Stimulated activated CD8-positive, alpha-beta memory T cell treated with anti-CD3 and anti-CD28 coated beads, Interleukin-12 subunit alpha, Interleukin-12 subunit beta, amount 100 ng/mL, for 1 hour (primary cell): ENCODE measurements around the gene TRERF1.

ENCODE experiments used
- DNase-seq: peaks from one replicate; pipeline ENCODE4 v3.0.0-alpha.2; 2020; ENCODE audit warnings: low read depth

TRERF1 gene

GRCh38 chr6:42426191-42426590, 25.5 kb downstream of the TRERF1 start:
- DNase-seq, result no peak

- no peak for DNase-seq
These were observed 26.7 kb downstream of the TRERF1 start for GRCh38 chr6:42424906-42425474.

- DNase-seq, result no peak
These were observed 28.5 kb downstream of the TRERF1 start for GRCh38 chr6:42423244-42423643.

- DNase-seq, result no peak
These were observed 31.0 kb downstream of the TRERF1 start for GRCh38 chr6:42420741-42421140.

- no peak for DNase-seq
These were observed 32.0 kb downstream of the TRERF1 start for GRCh38 chr6:42419490-42420280.

GRCh38 chr6:42418724-42419123, 33.0 kb downstream of the TRERF1 start:
- no peak for DNase-seq

- peak; percentile 20 for DNase-seq
These were observed 34.0 kb downstream of the TRERF1 start for GRCh38 chr6:42417641-42418112.

- DNase-seq, result no peak
These were observed 40.3 kb downstream of the TRERF1 start for GRCh38 chr6:42411406-42411805.

GRCh38 chr6:42410861-42411260, 40.9 kb downstream of the TRERF1 start:
- DNase-seq, result no peak

GRCh38 chr6:42409581-42409980, 42.1 kb downstream of the TRERF1 start:
- no peak for DNase-seq

- DNase-seq, result no peak
These were observed 44.3 kb downstream of the TRERF1 start for GRCh38 chr6:42407379-42407778.

- no peak for DNase-seq
These were observed 45.1 kb downstream of the TRERF1 start for GRCh38 chr6:42406306-42407280.

- no peak for DNase-seq
These were observed 46.7 kb downstream of the TRERF1 start for GRCh38 chr6:42405021-42405420.

GRCh38 chr6:42404484-42404883, 47.2 kb downstream of the TRERF1 start:
- DNase-seq, result no peak

GRCh38 chr6:42403831-42404230, 47.9 kb downstream of the TRERF1 start:
- DNase-seq, result no peak

GRCh38 chr6:42403421-42403820, 48.3 kb downstream of the TRERF1 start:
- DNase-seq, result no peak

GRCh38 chr6:42402184-42402583, 49.5 kb downstream of the TRERF1 start:
- DNase-seq, result no peak

GRCh38 chr6:42401613-42401951, 50.1 kb downstream of the TRERF1 start:
- DNase-seq, result no peak

GRCh38 chr6:42400886-42401612, 50.7 kb downstream of the TRERF1 start:
- no peak for DNase-seq

GRCh38 chr6:42400061-42400760, 51.5 kb downstream of the TRERF1 start:
- DNase-seq, result no peak

- no peak for DNase-seq
These were observed 55.0 kb downstream of the TRERF1 start for GRCh38 chr6:42396720-42397119.
